ENCODE data around the gene RPS8. TPM values are rescaled to one million over a fixed set of nuclear protein-coding genes. Genes with fewer than 3 reads are reported as not detected.

RPS8 gene
- 1,000 to 10,000 TPM; 2,911 to 2,923 TPM for total RNA-seq

GRCh38 chr1:44775078-44775929 lies at the start of gene RPS8:
TSS of gene RPS8 (plus strand) at chr1:44775540. CDS start at chr1:44775597, 57 bp downstream.

GRCh38 chr1:44730741-44731512 lies 44.4 kb upstream of the RPS8 start, which contains the start of gene RNU5D-1:
TSS of gene RNU5D-1 (minus strand) at chr1:44731170.

GRCh38 chr1:44739307-44740178 lies 35.8 kb upstream of the RPS8 start, which contains the start of gene KIF2C:
TSS of gene KIF2C (plus strand) at chr1:44739837. CDS start at chr1:44739933, 96 bp downstream.

GRCh38 chr1:44788120-44788860 lies 12.9 kb downstream of the RPS8 start, which contains the start of gene BEST4:
TSS of gene BEST4 (minus strand) at chr1:44788170. CDS start at chr1:44787705, 465 bp downstream.

GRCh38 chr1:44799770-44800584 lies 24.6 kb downstream of the RPS8 start, which contains the start of gene PLK3:
TSS of gene PLK3 (plus strand) at chr1:44800377. CDS start at chr1:44800464, 87 bp downstream.

GRCh38 chr1:44806704-44807363 lies 31.5 kb downstream of the RPS8 start, which contains the start of gene DYNLT4:
TSS of gene DYNLT4 (minus strand) at chr1:44807351. CDS start at chr1:44806668, 683 bp downstream.

GRCh38 chr1:44808063-44808937 lies 33.0 kb downstream of the RPS8 start, which contains the start of gene BTBD19:
TSS of gene BTBD19 (plus strand) at chr1:44808523. CDS start at chr1:44808821, 298 bp downstream.

Other genes starting within 250 kb of the RPS8 start
- gene TMEM53, start 101.1 kb upstream of the RPS8 start, total RNA-seq, result 1 to 10 TPM; 2.9 to 3.2 TPM
- gene ARMH1, start 100.8 kb upstream of the RPS8 start, total RNA-seq, result 100 to 1,000 TPM; 128 to 140 TPM
- gene RNU5D-1, start 44.4 kb upstream of the RPS8 start, total RNA-seq, result not detected
- 10 to 100 TPM; 75.3 to 81.8 TPM for gene KIF2C, start 35.7 kb upstream of the RPS8 start, total RNA-seq
- under 1 TPM; 0.65 to 0.78 TPM for gene BEST4, start 12.6 kb downstream of the RPS8 start, total RNA-seq
- 10 to 100 TPM; 69.8 to 72.4 TPM for gene PLK3, start 24.8 kb downstream of the RPS8 start, total RNA-seq
- gene DYNLT4, start 31.8 kb downstream of the RPS8 start, total RNA-seq, result 1 to 10 TPM in 1 of 2 experiments, under 1 TPM in 1; 0.93 to 1.3 TPM
- gene BTBD19, start 33.0 kb downstream of the RPS8 start, total RNA-seq, result 1 to 10 TPM; 7.3 to 8.5 TPM
- gene PTCH2, start 67.7 kb downstream of the RPS8 start, total RNA-seq, result under 1 TPM; 0.53 to 0.86 TPM
- gene EIF2B3, start 211.1 kb downstream of the RPS8 start, total RNA-seq, result 10 to 100 TPM; 18.4 to 18.7 TPM
- 10 to 100 TPM; 38.3 to 39.2 TPM for gene HECTD3, start 235.8 kb downstream of the RPS8 start, total RNA-seq
- 10 to 100 TPM; 67.9 to 72.8 TPM for gene UROD, start 236.7 kb downstream of the RPS8 start, total RNA-seq

All from activated naive CD4-positive, alpha-beta T cell treated with anti-CD3 and anti-CD28 coated beads, Interleukin-2, amount 10 ng/mL, durations not matched to agents 5 hours and 36 hours (primary cell).